Epithelial cell of prostate (primary cell): ENCODE measurements around the gene KIAA1549.
"Not testable (repeated sequence)": the region's sequence is repeated elsewhere in the genome, so short reads cannot be mapped to it uniquely, and the experiment has no call there.

Experiments used
- DNase-seq: peaks from one replicate; pipeline ENCODE4 v3.0.0-alpha.2; 2011; ENCODE audit warnings: low read depth, low spot score
- H3K27ac ChIP-seq: fragments of 450-650 bp; 2 replicates; pipeline ENCODE4 v1.5.1; 2017; ENCODE audit warnings: mild to moderate bottlenecking

KIAA1549 gene

GRCh38 chr7:138832966-138833365 lies 148.2 kb downstream of the KIAA1549 start:
- H3K27ac ChIP-seq: no peak overlapping the region
- DNase-seq: no peak

GRCh38 chr7:138829335-138829734 lies 151.9 kb downstream of the KIAA1549 start:
- DNase-seq: no peak
- H3K27ac ChIP-seq: no peak overlapping the region

GRCh38 chr7:138828302-138828701 lies 152.9 kb downstream of the KIAA1549 start:
- DNase-seq: no peak

GRCh38 chr7:138825049-138825721 lies 156.0 kb downstream of the KIAA1549 start:
- no peak overlapping the region for H3K27ac ChIP-seq
- DNase-seq: no peak

More at GRCh38 chr7:138828302-138828701, 152.9 kb downstream of the KIAA1549 start:
- H3K27ac ChIP-seq: no peak overlapping the region

GRCh38 chr7:138822867-138823535 lies 158.2 kb downstream of the KIAA1549 start:
- no peak for DNase-seq
- H3K27ac ChIP-seq: no peak overlapping the region

GRCh38 chr7:138821912-138822311 lies 159.3 kb downstream of the KIAA1549 start:
- H3K27ac ChIP-seq: no peak overlapping the region
- DNase-seq: no peak

- H3K27ac ChIP-seq: no peak overlapping the region
- no peak for DNase-seq
Observed at GRCh38 chr7:138819625-138820024, 161.6 kb downstream of the KIAA1549 start.

GRCh38 chr7:138816650-138817049 lies 164.5 kb downstream of the KIAA1549 start:
- no peak for DNase-seq
- no peak overlapping the region for H3K27ac ChIP-seq

GRCh38 chr7:138814816-138815332 lies 166.3 kb downstream of the KIAA1549 start:
- DNase-seq: peak; percentile 1
- no peak overlapping the region for H3K27ac ChIP-seq

- H3K27ac ChIP-seq: no peak overlapping the region
- no peak for DNase-seq
Observed at GRCh38 chr7:138813945-138814344, 167.2 kb downstream of the KIAA1549 start.

GRCh38 chr7:138811327-138811726 lies 169.9 kb downstream of the KIAA1549 start:
- not testable (repeated sequence) for DNase-seq, H3K27ac ChIP-seq

- no peak overlapping the region for H3K27ac ChIP-seq
- DNase-seq: no peak
Observed at GRCh38 chr7:138809346-138809745, 171.8 kb downstream of the KIAA1549 start.

GRCh38 chr7:138804618-138805017 lies 176.6 kb downstream of the KIAA1549 start:
- no peak overlapping the region for H3K27ac ChIP-seq
- DNase-seq: no peak

- no peak overlapping the region for H3K27ac ChIP-seq
- DNase-seq: no peak
Observed at GRCh38 chr7:138802706-138803105, 178.5 kb downstream of the KIAA1549 start.

- DNase-seq: no peak
- H3K27ac ChIP-seq: no peak overlapping the region
Observed at GRCh38 chr7:138801256-138801655, 179.9 kb downstream of the KIAA1549 start.

- H3K27ac ChIP-seq: no peak overlapping the region
- no peak for DNase-seq
Observed at GRCh38 chr7:138799336-138800000, 181.7 kb downstream of the KIAA1549 start.

GRCh38 chr7:138798836-138799235 lies 182.4 kb downstream of the KIAA1549 start:
- no peak for DNase-seq
- H3K27ac ChIP-seq: no peak overlapping the region

GRCh38 chr7:138797715-138798320 lies 183.4 kb downstream of the KIAA1549 start, which contains the start of the genes ATP6V0A4 and TMEM213:
Gene ATP6V0A4, minus strand, starts transcription at chr7:138798196. Its CDS starts 26,949 bp downstream, at chr7:138771247.
Gene TMEM213, plus strand, starts transcription at chr7:138797994. Its CDS starts 111 bp downstream, at chr7:138798105.
- no peak for DNase-seq
- no peak within 1 kb of the TSS for H3K27ac ChIP-seq

- H3K27ac ChIP-seq, DNase-seq: not testable (repeated sequence)
Observed at GRCh38 chr7:138797046-138797445, 184.1 kb downstream of the KIAA1549 start.

GRCh38 chr7:138796038-138796615 lies 185.1 kb downstream of the KIAA1549 start:
- no peak for DNase-seq
- H3K27ac ChIP-seq: no peak overlapping the region
